Mesodermal cell (in vitro differentiated cells): ENCODE measurements around the gene EXOG.

Experiments
- H3K27ac ChIP-seq: 2 replicates; pipeline ENCODE4 v1.7.0; 2013; ENCODE audit warnings: mild to moderate bottlenecking, low read depth, low read length, moderate library complexity; ENCODE audit not compliant: severe bottlenecking
- H3K36me3 ChIP-seq: 2 replicates; pipeline ENCODE4 v1.7.1; 2013; ENCODE audit warnings: mild to moderate bottlenecking, low read length, moderate library complexity; ENCODE audit not compliant: control insufficient read depth, insufficient read depth
- H3K4me1 ChIP-seq: one replicate; pipeline ENCODE4 v1.7.1; 2013; ENCODE audit warnings: mild to moderate bottlenecking, low read length; ENCODE audit not compliant: insufficient read depth, control insufficient read depth, poor library complexity, severe bottlenecking
- H3K4me3 ChIP-seq: 2 replicates; pipeline ENCODE4 v1.7.0; 2013; ENCODE audit warnings: low read length, control low read depth, mild to moderate bottlenecking; ENCODE audit not compliant: insufficient read depth, poor library complexity, severe bottlenecking; ENCODE audit errors: extremely low read depth
- H3K9me3 ChIP-seq: 2 replicates; pipeline ENCODE4 v1.7.1; 2013; ENCODE audit warnings: mild to moderate bottlenecking, low read length, moderate library complexity; ENCODE audit not compliant: control insufficient read depth
- WGBS, 2 experiments: methylation state at CpG; one replicate each; pipeline ENCODE4 v1.1.5; 2013; ENCODE audit warnings: missing lambda C conversion rate in 2 of 2; ENCODE audit not compliant: insufficient coverage in 2 of 2; 5-methylcytosine and 5-hydroxymethylcytosine counted together

The EXOG gene

DNA sequence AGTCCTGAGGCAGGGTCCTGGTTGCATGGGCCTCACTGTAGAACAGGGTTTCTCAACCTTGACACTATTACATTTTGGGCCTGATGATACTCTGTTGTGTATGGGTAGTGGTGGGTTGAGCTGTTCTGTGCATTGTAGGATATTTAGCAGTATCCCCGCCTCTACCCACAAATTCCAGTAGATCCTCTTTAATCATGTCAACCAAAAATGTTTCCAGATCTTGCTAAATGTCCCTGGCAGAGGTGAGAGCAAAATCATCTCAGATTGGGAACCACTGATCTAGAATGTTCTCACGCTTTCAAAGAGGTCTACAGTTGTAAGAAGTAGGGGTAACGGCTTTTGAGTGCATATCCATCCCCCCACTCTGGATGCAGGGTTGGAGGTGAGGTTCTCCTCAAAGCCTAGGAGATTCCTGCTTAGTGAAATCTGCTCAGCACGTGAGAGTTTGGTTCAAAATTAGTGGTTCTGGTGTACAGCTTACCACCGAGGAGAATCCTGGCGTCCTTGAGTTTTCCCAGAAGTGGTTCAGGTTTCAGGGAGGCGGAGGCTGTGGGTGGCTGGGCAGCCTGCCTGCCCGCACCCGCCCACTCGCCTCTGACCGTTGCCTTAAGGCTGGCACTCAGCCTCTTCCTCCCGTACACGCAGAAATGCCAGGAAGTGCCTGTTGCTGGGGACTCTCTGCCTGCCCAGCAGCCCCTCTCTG, 37.2 kb upstream of the EXOG start:
- no peaks in the 10 kb centered on the region for H3K36me3 ChIP-seq
- no peak overlapping the region for H3K4me3 ChIP-seq
- H3K27ac ChIP-seq, result no peak overlapping the region
- 84 to 87% methylated on average over 10 of the region's 13 CpGs for WGBS, 2 experiments
- H3K9me3 ChIP-seq, result peaks cover 3% of the 10 kb centered on the region
- no peaks in the 10 kb centered on the region for H3K4me1 ChIP-seq

DNA sequence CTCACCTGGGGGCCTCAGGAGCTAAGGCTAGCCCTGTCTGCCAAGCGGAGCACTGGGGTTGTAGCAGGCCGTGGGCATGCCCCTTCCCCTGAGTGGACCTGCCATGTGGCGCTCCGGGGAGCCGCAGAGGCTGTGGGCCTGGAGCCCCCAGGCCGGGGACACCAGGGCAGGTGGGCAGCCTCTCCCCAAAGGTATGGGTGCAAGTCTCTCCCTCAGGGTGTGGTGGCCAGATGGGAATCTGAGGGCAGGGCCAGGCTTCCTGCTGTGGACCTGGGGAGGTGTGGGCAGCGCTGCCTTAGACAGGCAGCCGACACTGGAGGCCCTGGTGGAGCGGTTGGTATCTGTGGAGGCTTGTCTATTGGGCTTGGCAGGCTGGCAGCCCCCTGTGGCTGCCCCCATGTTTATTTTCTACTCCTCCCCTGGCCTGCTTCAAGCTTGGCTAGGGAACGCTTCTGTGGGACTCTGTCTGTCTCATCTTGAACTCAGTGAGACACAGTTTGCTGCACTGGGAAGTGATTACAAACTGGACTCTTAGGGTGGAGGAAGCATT, 36.6 kb upstream of the EXOG start:
- Histone ChIP-seq H3K27ac (no peak overlapping the region), H3K9me3 (peaks cover 7% of the 10 kb centered on the region), H3K4me3 (no peak overlapping the region), H3K4me1 (no peaks in the 10 kb centered on the region), H3K36me3 (no peaks in the 10 kb centered on the region)
- 91 to 97% methylated on average over 6 to 8 of the region's 10 CpGs for WGBS, 2 experiments

DNA sequence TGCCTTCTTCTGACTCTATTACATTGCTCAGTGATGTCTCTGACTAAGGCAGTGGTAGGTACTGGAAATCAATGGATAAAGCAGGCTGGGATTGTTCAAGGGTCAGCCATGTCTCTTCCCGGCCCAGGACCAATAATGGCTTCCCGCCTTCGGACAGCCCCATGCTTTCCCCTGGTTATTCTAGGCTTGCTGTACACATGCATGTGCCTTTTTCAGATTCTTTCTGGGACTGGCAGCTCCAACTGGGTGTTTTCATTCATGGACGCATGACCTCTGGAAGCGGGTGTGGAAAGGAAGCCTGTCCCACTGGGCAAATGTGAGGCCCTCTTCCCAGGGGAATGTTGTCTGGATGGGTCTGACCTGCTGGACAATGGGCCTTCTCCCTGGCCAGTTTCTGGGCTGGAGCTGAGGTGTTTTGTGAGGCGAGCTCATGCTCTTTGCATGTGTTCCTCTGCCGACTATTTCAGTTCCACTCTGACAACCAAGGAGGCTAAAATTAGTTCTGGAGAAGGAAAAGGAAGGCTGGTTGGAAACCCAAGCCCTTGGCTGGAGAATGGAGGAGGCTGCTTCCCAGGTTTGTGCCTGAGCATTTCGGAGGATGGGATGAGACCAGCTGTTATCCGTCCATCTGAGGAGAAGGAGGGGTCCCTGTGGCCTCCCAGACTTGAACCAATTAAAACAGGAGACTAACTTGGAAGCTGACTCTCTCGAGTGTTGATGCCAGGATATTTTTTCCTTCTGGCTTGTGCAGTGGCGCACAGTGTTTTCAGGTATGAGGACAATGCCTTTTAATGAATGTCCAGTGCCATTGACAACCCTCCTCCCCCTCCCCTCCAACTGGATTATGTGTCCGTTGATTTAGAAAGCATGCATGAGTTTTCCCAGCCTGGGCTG, 35.5 kb upstream of the EXOG start:
- H3K4me3 ChIP-seq, result no peak overlapping the region
- H3K9me3 ChIP-seq, result peaks cover 9% of the 10 kb centered on the region
- H3K27ac ChIP-seq, result no peak overlapping the region
- 91 to 99% methylated on average over 8 to 11 of the region's 12 CpGs for WGBS, 2 experiments
- no peaks in the 10 kb centered on the region for H3K36me3 ChIP-seq
- no peaks in the 10 kb centered on the region for H3K4me1 ChIP-seq

DNA sequence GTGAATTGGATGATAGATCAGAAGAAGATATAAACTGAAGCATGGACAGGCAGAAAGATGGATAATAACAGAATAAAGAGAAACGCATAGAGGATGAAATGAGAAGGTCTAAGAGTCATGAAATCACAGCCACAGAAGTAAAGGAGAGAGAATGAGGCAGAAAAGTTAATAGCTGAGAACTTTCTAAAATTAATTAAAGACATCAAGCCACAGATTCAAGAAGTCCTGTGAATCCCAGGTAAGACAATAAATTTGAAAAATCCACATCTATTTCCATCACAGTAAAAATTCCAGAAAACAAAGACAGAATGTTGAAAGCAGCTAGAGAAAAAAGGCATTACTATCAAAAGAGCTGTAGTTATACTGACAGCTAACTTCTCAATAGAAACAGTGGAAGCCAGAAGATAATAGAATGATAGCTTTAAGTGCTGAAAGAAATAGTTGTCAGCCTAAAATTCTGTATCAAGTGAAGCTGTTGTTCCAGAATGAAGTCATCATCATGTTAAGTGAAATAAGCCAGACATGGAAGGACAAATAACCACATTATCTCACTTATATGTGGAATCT, 30.5 kb upstream of the EXOG start:
- H3K9me3 ChIP-seq, result peaks cover 34% of the 10 kb centered on the region
- 83 to 92% methylated on average over 1 of the region's 1 CpG for WGBS, 2 experiments

DNA sequence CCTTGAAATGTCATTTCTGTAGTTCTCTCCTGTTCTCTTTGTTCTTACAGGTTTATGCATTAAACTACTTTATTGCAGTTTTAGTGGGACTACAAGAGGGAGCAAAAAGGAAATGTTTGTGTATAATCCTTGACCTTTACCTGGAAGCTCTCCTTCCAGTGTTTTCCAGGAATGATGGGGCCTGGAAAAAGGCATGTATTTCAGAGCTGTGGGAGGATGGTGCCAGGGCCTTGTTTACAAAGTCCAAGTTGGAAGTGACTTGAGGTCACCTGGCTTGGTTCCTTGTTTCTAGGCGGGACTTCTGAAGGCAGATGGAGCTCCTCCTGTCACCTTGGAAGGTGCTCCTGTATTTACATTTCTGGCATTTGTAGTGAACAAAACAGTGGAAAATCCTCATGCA, 27.4 kb upstream of the EXOG start:
- peaks cover 31% of the 10 kb centered on the region for H3K9me3 ChIP-seq
- WGBS, 2 experiments, result 100% methylated on average over 1 of the region's 1 CpG; no CpG with 5 or more reads in 1 of the 2 experiments
- H3K4me1 ChIP-seq, result no peaks in the 10 kb centered on the region
- H3K36me3 ChIP-seq, result no peaks in the 10 kb centered on the region
- no peak overlapping the region for H3K4me3 ChIP-seq
- H3K27ac ChIP-seq, result no peak overlapping the region

More for the DNA sequence above, 30.5 kb upstream of the EXOG start:
- Histone ChIP-seq H3K36me3 (no peaks in the 10 kb centered on the region), H3K4me1 (no peaks in the 10 kb centered on the region), H3K4me3 (no peak overlapping the region), H3K27ac (no peak overlapping the region)

DNA sequence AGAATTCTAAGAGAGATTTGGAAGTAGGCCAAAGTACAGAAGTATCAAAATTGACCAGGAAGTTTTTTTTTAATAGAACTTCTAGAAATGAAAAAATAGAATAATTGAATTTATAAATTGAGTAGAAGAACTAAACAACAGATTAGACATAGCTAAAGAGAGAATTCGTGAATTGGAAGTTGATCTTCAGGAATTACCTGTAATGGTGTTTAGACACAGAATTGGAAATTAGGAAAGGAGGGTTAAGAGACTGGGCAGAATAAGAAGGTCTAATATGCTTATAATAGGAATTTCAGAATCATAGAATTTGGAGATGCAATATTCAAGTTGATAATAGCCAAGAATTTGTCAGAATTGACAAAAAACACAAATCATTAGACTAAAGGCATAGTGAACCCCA, 26.3 kb upstream of the EXOG start:
- H3K4me3 ChIP-seq, result no peak overlapping the region
- H3K4me1 ChIP-seq, result no peaks in the 10 kb centered on the region
- no peaks in the 10 kb centered on the region for H3K36me3 ChIP-seq
- 86% methylated on average over 1 of the region's 1 CpG; no CpG with 5 or more reads in 1 of the 2 experiments for WGBS, 2 experiments
- H3K9me3 ChIP-seq, result peaks cover 25% of the 10 kb centered on the region
- no peak overlapping the region for H3K27ac ChIP-seq

DNA sequence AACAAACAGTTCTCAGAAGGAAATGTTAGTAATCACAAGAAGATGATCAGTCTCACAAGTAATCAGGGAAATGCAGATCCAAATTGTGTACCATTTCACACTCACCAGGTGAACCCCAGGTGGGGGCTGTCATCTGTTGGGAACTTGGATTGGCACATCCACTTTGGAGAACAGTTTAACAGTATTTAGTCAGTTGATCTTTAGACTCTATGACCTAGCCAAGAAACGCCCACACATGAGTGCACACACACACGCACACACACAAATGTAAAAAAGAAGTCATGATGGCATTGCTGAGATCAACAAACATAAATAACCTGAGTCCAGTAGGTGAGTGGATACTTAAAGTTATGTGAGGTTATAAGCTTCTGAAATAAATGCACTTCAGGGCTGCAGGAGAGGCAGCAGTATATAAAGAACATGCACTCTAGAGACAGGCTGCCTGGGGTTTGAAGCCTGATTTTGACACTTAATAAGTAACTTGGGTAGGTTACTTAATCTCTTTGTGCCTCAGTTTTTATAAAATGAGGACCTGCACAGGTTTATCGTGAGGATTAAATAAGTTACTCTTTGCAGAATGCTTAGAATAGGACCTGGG, 24.8 kb upstream of the EXOG start:
- Histone ChIP-seq H3K4me3 (no peak overlapping the region), H3K27ac (no peak overlapping the region), H3K9me3 (peaks cover 20% of the 10 kb centered on the region), H3K36me3 (no peaks in the 10 kb centered on the region), H3K4me1 (no peaks in the 10 kb centered on the region)
- 100% methylated on average over 1 of the region's 3 CpGs for WGBS, 2 experiments

DNA sequence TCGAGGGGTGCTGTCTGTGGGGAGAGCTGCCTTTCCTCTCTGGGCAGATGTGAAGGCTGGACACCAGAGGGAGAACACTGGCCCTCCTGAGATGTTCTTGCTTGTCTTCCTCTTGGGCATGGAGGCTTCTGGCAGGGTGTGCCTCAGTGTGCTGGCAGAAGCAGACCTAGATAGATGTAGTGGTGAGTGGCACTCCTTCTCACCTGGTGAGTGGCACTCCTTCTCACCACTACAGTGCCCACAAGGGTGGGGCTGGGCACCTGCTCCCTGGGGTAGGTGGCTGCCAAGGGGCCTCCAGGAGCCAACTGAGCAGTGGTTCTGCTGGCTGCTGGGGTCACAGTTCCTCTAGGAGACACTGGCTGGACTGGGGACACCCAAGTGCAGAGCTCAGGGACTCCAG, 23.8 kb upstream of the EXOG start:
- H3K4me3 ChIP-seq, result no peak overlapping the region

DNA sequence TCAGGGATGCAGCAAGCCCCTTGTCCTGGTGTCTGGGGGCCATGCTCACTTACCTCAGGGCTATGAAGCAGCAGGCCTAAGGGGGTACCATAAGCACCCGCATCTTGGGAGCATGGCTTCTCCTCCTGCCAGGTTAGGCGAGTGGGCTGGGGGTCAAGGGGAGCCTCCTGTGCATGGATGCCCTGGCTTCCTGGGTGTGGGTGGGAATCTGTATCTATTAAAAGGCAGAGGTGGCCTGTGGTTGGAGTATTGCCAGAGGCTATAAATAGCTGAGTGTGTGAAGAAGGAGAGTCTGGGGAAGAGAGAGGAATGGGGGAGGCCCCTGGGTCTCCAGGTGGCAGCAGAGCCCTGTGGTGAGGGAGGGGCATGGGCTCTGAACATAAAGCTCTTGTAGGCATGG, 22.9 kb upstream of the EXOG start:
- Histone ChIP-seq H3K36me3 (peaks cover 6% of the 10 kb centered on the region), H3K27ac (no peak overlapping the region), H3K9me3 (peaks cover 17% of the 10 kb centered on the region), H3K4me1 (no peaks in the 10 kb centered on the region), H3K4me3 (no peak overlapping the region)
- WGBS, 2 experiments, result 92 to 95% methylated on average over 2 of the region's 2 CpGs

More for the DNA sequence above, 23.8 kb upstream of the EXOG start:
- Histone ChIP-seq H3K4me1 (no peaks in the 10 kb centered on the region), H3K36me3 (no peaks in the 10 kb centered on the region), H3K27ac (no peak overlapping the region), H3K9me3 (peaks cover 20% of the 10 kb centered on the region)
- 82 to 100% methylated on average over 1 of the region's 1 CpG for WGBS, 2 experiments

DNA sequence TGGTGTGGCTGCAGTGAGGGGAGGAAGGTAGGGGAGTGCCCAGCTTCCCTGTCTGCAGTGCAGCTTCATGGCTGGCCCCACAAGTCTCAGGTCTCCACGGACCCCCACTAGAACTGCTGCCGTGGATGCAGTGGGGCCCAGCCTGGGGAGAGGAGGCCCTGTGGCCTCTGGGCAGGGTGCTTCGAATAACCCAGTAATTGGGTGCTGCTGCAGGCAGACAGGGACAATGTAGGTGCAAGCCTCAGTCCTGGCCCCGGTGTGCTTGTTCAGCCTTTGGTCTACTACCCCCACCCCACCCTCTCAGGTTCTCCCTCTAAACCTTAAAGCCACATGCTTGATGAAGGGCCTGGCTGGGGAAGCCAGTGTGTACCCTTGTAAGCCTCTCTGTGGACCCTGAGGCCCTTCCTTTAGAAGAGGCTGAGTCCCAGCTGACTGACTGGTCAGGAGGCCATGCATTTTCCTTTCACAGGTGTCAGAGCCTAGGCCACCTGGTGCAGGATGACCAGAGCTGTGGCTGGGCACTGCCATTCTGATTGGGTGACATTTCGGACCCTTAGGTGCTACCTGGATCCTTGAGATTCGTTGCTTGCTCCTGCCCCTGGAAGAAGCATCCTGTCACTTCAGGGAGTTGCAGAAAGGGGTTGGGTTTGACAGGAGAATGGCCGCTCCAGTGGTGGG, 21.1 kb upstream of the EXOG start:
- Histone ChIP-seq H3K9me3 (peaks cover 6% of the 10 kb centered on the region), H3K4me3 (no peak overlapping the region), H3K36me3 (peaks cover 17% of the 10 kb centered on the region), H3K27ac (no peak overlapping the region), H3K4me1 (no peaks in the 10 kb centered on the region)
- WGBS, 2 experiments, result 89 to 93% methylated on average over 3 to 5 of the region's 7 CpGs
